Measurements from ENCODE around the gene AVPR2.
A peak's percentile ranks its signal among the peaks of the same experiment; 100 is the strongest.

The AVPR2 gene

DNA sequence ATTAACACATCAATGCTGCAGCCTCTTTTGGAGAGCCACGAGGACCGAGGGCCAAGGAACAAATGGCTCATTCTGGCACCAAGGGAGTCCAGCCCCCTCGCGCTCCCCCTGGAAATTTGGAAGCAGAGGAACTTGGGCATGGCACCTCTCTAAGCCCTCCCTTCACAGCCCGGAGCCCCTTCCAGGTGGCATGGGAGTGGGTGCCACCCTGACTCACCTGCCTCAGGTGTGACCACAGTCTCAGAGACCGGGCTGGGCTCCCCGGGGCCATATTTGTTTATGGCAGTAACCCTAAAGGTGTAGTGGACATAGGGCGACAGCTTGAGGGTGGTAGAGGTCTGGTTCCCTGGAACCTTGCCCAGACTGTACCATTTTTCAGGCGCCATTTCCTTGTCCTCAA, 37.3 kb upstream of the AVPR2 start:
- no peak for DNase-seq (ENCODE audit: low spot score)
- in situ Hi-C loops (cut with MboI; ENCODE audit: low sequenced_read_pairs, unreplicated experiment): no loop called here
- TF ChIP-seq, protein P1, sequence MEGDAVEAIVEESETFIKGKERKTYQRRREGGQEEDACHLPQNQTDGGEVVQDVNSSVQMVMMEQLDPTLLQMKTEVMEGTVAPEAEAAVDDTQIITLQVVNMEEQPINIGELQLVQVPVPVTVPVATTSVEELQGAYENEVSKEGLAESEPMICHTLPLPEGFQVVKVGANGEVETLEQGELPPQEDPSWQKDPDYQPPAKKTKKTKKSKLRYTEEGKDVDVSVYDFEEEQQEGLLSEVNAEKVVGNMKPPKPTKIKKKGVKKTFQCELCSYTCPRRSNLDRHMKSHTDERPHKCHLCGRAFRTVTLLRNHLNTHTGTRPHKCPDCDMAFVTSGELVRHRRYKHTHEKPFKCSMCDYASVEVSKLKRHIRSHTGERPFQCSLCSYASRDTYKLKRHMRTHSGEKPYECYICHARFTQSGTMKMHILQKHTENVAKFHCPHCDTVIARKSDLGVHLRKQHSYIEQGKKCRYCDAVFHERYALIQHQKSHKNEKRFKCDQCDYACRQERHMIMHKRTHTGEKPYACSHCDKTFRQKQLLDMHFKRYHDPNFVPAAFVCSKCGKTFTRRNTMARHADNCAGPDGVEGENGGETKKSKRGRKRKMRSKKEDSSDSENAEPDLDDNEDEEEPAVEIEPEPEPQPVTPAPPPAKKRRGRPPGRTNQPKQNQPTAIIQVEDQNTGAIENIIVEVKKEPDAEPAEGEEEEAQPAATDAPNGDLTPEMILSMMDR (IDR thresholded peaks at IDR 0.05; ENCODE audit: borderline replicate concordance, control extremely low read depth, extremely low read depth, insufficient read depth, missing control alignments): no peak

DNA sequence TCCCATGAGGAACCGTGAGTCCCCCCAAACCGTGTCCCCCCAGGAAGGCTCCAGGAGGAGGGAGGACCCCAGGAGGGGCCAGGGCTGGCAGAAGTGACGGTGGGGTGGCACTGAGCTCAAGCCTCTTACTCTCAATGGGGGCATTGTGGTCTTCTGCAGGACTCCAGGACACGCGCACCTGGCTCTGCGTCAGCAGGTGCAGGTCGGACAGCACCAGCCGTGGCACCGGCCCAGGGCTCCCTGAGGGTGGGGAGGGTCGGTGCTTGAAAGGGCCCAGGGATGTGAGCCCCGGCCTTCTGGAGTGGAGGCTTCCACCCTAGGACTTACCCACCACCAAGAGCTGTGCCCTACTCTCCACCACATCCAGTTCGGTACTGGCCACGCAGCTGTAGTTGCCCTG, 36.8 kb upstream of the AVPR2 start:
- in situ Hi-C loops (cut with MboI; ENCODE audit: low sequenced_read_pairs, unreplicated experiment): no loop called here
- DNase-seq (ENCODE audit: low spot score): no peak
- TF ChIP-seq, protein P1 (IDR thresholded peaks at IDR 0.05; ENCODE audit: borderline replicate concordance, control extremely low read depth, extremely low read depth, insufficient read depth, missing control alignments): no peak

DNA sequence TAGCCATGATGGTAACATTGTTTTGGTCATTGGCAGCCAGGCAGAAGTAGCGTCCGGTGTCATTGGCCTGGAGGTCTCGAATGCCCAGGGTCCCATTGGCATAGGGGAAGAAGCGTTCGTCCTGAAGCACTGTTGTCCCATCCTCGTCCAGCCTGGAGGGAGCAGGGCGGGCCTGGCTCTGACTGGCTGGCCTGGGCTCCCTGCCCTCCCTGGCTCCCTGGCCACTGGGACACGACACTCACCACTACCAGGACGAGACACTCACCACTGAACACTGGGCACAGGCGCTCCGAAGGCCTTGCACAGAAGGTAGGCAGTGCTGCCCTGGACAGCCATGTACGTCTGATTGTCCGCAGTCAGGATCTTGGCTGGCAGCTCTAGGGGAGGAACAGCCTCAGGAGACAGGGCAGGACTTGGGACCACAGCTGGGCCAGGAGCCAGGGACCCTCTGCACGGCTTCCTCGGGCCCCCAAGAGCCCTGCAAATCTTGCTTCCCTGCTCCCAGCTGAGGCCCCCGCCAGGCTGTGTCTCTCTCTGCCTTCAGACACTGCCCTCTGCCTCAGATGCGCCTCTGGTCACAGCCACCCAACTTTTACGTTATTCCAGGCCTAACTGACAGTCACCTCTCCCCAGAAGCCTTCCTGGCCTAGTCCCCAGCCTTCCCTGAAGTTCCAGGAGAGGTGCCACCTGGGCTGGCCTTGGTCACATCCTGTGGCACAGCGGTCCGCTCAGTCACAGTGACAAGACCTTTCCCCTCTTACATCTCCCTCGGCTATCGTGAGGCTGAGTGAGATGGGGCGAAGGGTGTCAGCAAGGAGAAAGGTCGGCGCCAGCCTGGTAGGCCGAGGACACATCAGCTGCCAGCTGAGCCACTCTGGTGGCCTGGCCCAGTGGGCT, 35.6 kb upstream of the AVPR2 start:
- DNase-seq (ENCODE audit: low spot score): no peak
- in situ Hi-C loops (cut with MboI; ENCODE audit: low sequenced_read_pairs, unreplicated experiment): no loop called here
- TF ChIP-seq, protein P1 (IDR thresholded peaks at IDR 0.05; ENCODE audit: borderline replicate concordance, control extremely low read depth, extremely low read depth, insufficient read depth, missing control alignments): no peak

DNA sequence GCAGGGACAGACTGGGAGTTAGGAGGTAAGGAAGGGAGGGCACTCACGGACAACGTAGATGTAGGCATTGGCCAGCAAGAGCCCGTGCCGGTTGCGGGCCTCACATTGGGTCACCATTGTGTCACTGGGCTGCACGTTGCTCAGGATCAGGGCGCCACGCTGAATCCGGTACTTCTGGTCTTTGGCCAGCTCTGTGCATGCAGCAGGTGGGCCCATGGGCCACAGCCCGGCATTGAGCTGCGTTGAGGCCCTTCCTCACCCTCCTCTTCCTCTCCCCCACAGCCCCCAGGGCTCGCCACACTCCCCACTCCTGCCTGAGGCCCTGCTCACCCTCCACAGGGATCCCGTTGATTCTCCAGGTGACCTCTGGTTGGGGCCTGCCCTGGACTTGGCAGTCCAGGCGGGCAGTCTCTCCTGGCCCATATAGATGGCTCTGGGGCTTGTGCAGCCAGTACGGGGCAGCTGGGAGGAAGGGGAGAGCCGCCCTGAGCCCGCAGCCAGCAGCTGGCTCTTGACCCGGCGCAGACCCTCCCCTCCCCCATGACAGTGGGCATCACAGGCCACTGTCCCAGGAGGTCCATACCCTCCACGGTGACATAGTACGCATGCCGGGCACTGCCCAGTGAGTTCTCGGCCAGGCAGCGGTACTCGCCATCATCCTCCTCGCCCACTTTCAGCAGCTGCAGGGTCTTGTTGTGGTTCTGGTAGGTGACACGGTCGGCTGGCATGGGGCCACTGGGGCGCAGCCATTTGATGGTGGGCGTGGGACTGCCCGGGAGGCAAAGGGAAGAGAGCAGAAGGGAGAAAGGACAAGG, 34.8 kb upstream of the AVPR2 start:
- TF ChIP-seq, protein P1 (IDR thresholded peaks at IDR 0.05; ENCODE audit: borderline replicate concordance, control extremely low read depth, extremely low read depth, insufficient read depth, missing control alignments): no peak
- in situ Hi-C loops (cut with MboI; ENCODE audit: low sequenced_read_pairs, unreplicated experiment): no loop called here
- DNase-seq (ENCODE audit: low spot score): no peak

DNA sequence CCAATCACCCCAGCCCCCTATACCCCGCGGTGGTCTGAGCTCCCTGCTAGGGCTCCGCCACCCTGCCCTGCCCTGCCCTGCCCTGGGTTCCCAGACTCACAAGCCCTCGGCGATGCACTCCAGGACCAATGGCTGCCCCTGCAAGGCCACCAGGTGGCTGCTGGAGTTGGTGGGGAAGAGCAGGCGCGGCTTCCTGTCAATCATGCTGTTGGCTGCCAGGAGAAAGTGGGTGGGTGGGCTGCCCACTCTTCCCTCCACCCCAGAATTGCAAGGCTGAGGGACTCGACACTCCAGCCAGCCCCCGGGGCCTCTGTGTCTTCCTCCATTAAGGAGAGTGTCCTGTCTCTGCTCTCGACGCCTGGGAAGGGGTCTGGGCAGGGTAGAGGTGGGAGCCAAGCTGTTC, 34.2 kb upstream of the AVPR2 start:
- TF ChIP-seq, protein P1 (IDR thresholded peaks at IDR 0.05; ENCODE audit: borderline replicate concordance, control extremely low read depth, extremely low read depth, insufficient read depth, missing control alignments): no peak
- peak; percentile 18 for DNase-seq (ENCODE audit: low spot score)
- in situ Hi-C loops (cut with MboI; ENCODE audit: low sequenced_read_pairs, unreplicated experiment): no loop called here

DNA sequence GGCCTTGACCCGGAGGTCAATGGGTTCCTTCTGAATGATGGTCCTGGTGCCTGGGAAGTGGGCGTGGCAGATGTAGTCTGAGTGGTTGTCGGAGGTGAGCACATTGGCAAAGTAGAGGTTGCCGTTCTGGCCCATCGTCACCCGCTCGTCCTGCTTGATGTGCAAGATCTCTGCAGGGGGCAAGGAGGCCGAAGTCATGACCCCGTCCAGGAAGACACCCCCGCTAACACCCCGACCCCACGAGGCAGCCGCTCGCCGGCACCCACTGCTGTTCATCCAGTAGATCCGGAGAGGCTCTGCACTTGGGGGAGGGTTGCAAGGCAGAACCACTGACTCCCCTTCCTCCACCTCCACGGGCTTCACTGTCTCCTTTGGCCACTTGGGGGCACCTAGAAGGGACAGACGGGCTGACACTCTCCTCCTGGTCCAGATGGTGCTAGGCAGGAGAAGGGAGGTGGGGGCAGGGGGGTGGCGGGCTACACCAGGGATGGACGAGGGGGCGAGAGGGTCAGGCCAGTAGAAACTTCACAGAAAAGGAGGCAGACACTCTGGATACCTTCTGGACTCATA, 33.6 kb upstream of the AVPR2 start:
- peak; percentile 23 for DNase-seq (ENCODE audit: low spot score)
- TF ChIP-seq, protein P1 (IDR thresholded peaks at IDR 0.05; ENCODE audit: borderline replicate concordance, control extremely low read depth, extremely low read depth, insufficient read depth, missing control alignments): no peak
- in situ Hi-C loops (cut with MboI; ENCODE audit: low sequenced_read_pairs, unreplicated experiment): no loop called here
